Activated T-helper 1 cell treated with anti-CD3 and anti-CD28 coated beads, Interleukin-12 subunit alpha, Interleukin-12 subunit beta, Interleukin-2, Interleukin-4 antibody, amounts not matched to agents 30 ng/mL and 10 ng/mL and 1 ng/mL, durations not matched to agents 14 hours and 24 hours and 36 hours (primary cell): ENCODE results near the gene LAMP1. TPM values are rescaled to one million over a fixed set of nuclear protein-coding genes. Genes with fewer than 3 reads are reported as not detected.

Experiments used
- DNase-seq: peaks from one replicate; pipeline ENCODE4 v3.0.0; 2021; ENCODE audit warnings: low spot score
- H3K27ac Mint-ChIP-seq: one replicate; pipeline ENCODE4 v1.8.0; 2021; ENCODE audit warnings: mild to moderate bottlenecking, mixed read lengths
- H3K27me3 Mint-ChIP-seq: one replicate; pipeline ENCODE4 v1.8.0; 2022; ENCODE audit warnings: mild to moderate bottlenecking, moderate library complexity, mixed read lengths; ENCODE audit not compliant: insufficient read depth
- H3K36me3 Mint-ChIP-seq: one replicate; pipeline ENCODE4 v1.8.0; 2021; ENCODE audit warnings: low read depth, mixed read lengths
- H3K4me1 Mint-ChIP-seq: one replicate; pipeline ENCODE4 v1.8.0; 2021; ENCODE audit warnings: low read depth, mixed read lengths
- H3K4me3 Mint-ChIP-seq: one replicate; pipeline ENCODE4 v1.8.0; 2021; ENCODE audit warnings: mild to moderate bottlenecking, moderate library complexity, mixed read lengths
- H3K9me3 Mint-ChIP-seq: one replicate; pipeline ENCODE4 v1.8.0; 2021; ENCODE audit warnings: mixed read lengths
- intact Hi-C: fragments of 100-400 bp; cut with micrococcal nuclease; formaldehyde crosslinking; loops from one replicate; pipeline ENCODE4 v1.15.1; 2024
- total RNA-seq: library from RNA; stranded (reverse); gene quantifications from 2 replicates; pipeline ENCODE4 v1.2.3, GENCODE V29; 2022

The LAMP1 gene
- total RNA-seq, 1 donor from 2014 or later = 59.4 TPM

DNA sequence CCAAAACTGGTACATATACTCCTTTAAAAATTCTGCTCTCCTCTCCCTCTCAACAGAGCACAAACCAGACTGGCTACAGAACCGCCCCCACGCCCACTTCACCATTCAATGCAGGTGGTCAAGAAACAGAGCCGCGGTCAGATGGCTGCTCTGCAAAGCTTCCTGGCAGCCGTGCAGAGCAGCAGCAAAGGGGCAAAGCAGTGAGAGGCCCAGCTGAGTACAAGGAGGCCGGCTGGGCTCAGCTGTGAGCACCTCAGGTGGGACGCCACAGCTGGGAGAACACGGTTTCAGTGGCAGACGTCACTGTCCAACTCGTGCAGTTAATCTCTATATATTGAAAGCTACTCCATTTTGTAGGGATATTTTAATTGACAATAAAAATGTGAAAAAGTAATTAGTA, 58.6 kb downstream of the LAMP1 start:
- no peak overlapping the region for H3K27ac Mint-ChIP-seq
- no peaks in the 10 kb centered on the region for H3K4me1 Mint-ChIP-seq
- H3K9me3 Mint-ChIP-seq = no peaks in the 10 kb centered on the region
- DNase-seq = no peak
- H3K27me3 Mint-ChIP-seq = peaks cover 9% of the 10 kb centered on the region
- intact Hi-C loops = no loop called here
- no peaks in the 10 kb centered on the region for H3K36me3 Mint-ChIP-seq
- H3K4me3 Mint-ChIP-seq = no peak overlapping the region

DNA sequence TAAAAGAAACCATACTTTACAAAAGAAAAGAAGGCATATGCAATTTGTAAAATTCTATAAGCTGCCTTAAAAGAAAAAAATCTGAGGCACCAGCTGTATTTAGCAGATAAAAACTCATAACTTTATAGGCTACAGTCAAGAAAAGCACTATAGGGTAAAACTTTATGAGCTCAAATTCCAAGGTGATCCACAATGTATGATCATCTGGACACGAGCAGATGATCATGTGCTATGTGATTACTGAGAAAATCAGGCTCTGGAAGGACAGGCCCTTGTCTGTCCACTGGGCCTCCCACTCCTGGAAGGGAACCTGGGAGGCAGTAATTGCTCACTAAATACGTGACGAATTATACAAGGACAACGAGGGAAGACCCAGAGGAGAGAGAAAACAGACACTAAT, 59.6 kb downstream of the LAMP1 start:
- peaks cover 17% of the 10 kb centered on the region for H3K27me3 Mint-ChIP-seq
- no peaks in the 10 kb centered on the region for H3K9me3 Mint-ChIP-seq
- H3K27ac Mint-ChIP-seq = no peak overlapping the region
- no peaks in the 10 kb centered on the region for H3K36me3 Mint-ChIP-seq
- H3K4me1 Mint-ChIP-seq = no peaks in the 10 kb centered on the region
- no peak overlapping the region for H3K4me3 Mint-ChIP-seq
- intact Hi-C loops = no loop called here
- DNase-seq = no peak

- Mint-ChIP-seq H3K4me3 (no peak overlapping the region), H3K4me1 (no peaks in the 10 kb centered on the region), H3K27ac (no peak overlapping the region), H3K9me3 (no peaks in the 10 kb centered on the region), H3K36me3 (no peaks in the 10 kb centered on the region), H3K27me3 (peaks cover 26% of the 10 kb centered on the region)
- intact Hi-C loops = no loop called here
- no peak for DNase-seq
Observed at GRCh38 chr13:113357529-113357928, 60.5 kb downstream of the LAMP1 start.

GRCh38 chr13:113358653-113359190, 61.7 kb downstream of the LAMP1 start:
- H3K9me3 Mint-ChIP-seq = no peaks in the 10 kb centered on the region
- no peaks in the 10 kb centered on the region for H3K36me3 Mint-ChIP-seq
- no peak for DNase-seq
- no peak overlapping the region for H3K27ac Mint-ChIP-seq
- H3K27me3 Mint-ChIP-seq = peaks cover 30% of the 10 kb centered on the region
- no peaks in the 10 kb centered on the region for H3K4me1 Mint-ChIP-seq
- H3K4me3 Mint-ChIP-seq = no peak overlapping the region
- intact Hi-C loops = no loop called here

DNA sequence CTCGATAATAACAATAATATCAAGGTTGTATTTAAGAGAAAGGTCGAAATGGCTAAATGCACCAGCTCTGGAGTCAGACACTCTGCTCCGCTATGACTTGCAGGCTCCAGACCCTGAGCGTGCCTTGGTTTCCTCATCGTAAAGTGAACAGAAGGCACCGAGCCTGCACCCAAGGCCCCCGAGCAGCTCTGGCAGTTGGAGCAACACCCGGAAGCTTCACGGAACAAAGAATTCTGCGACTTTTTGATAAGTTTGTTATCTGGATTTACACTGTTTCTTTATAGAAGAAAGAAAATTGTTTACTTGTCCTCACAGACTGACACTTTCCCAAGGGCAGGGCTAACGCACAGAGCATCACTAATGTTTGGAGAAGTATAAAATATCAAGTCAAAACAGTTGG, 62.5 kb downstream of the LAMP1 start:
- intact Hi-C loops = no loop called here

DNA sequence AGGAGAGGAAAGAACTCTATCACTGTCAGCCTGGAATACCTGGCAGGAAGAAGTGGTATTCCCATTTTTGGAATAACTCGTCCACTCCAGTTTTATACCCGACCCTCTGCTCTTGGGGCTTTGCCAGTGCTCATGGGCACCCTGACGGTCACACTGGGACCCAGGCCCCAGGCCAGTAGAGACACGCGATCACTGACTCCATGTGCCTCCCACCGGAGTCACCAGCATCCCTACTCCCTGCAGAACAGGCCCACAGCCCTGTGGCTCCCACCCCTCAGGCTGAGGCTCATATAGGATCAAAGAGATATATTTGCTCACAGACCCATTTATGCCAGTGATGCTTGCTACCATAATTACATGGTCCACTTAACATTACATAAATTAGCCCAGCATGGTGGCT, 63.4 kb downstream of the LAMP1 start:
- Mint-ChIP-seq H3K4me1 (no peaks in the 10 kb centered on the region), H3K36me3 (no peaks in the 10 kb centered on the region), H3K9me3 (no peaks in the 10 kb centered on the region), H3K27me3 (peaks cover 30% of the 10 kb centered on the region), H3K27ac (no peak overlapping the region), H3K4me3 (no peak overlapping the region)
- no peak for DNase-seq
- intact Hi-C loops = no loop called here

More for the DNA sequence above, 62.5 kb downstream of the LAMP1 start:
- H3K4me1 Mint-ChIP-seq = no peaks in the 10 kb centered on the region
- no peak overlapping the region for H3K4me3 Mint-ChIP-seq
- H3K9me3 Mint-ChIP-seq = no peaks in the 10 kb centered on the region
- DNase-seq = no peak
- no peaks in the 10 kb centered on the region for H3K36me3 Mint-ChIP-seq
- H3K27me3 Mint-ChIP-seq = peaks cover 30% of the 10 kb centered on the region
- no peak overlapping the region for H3K27ac Mint-ChIP-seq

GRCh38 chr13:113361406-113361805, 64.4 kb downstream of the LAMP1 start:
- Mint-ChIP-seq H3K4me1 (no peaks in the 10 kb centered on the region), H3K27ac (no peak overlapping the region), H3K36me3 (no peaks in the 10 kb centered on the region), H3K27me3 (peaks cover 30% of the 10 kb centered on the region), H3K9me3 (no peaks in the 10 kb centered on the region), H3K4me3 (no peak overlapping the region)
- intact Hi-C loops = no loop called here
- DNase-seq = no peak

- no peak overlapping the region for H3K27ac Mint-ChIP-seq
- intact Hi-C loops = no loop called here
Observed at GRCh38 chr13:113364311-113364889, 67.4 kb downstream of the LAMP1 start.

GRCh38 chr13:113364901-113365582, 68.0 kb downstream of the LAMP1 start:
- Mint-ChIP-seq H3K4me1 (no peaks in the 10 kb centered on the region), H3K9me3 (no peaks in the 10 kb centered on the region), H3K36me3 (no peaks in the 10 kb centered on the region), H3K4me3 (peak overlapping the region; percentile 30), H3K27ac (no peak overlapping the region), H3K27me3 (peaks cover 24% of the 10 kb centered on the region)
- DNase-seq = no peak
- intact Hi-C loops = no loop called here

More at GRCh38 chr13:113364311-113364889, 67.4 kb downstream of the LAMP1 start:
- H3K4me3 Mint-ChIP-seq = no peak overlapping the region
- H3K36me3 Mint-ChIP-seq = no peaks in the 10 kb centered on the region
- no peaks in the 10 kb centered on the region for H3K4me1 Mint-ChIP-seq
- no peaks in the 10 kb centered on the region for H3K9me3 Mint-ChIP-seq
- no peak for DNase-seq
- peaks cover 28% of the 10 kb centered on the region for H3K27me3 Mint-ChIP-seq

DNA sequence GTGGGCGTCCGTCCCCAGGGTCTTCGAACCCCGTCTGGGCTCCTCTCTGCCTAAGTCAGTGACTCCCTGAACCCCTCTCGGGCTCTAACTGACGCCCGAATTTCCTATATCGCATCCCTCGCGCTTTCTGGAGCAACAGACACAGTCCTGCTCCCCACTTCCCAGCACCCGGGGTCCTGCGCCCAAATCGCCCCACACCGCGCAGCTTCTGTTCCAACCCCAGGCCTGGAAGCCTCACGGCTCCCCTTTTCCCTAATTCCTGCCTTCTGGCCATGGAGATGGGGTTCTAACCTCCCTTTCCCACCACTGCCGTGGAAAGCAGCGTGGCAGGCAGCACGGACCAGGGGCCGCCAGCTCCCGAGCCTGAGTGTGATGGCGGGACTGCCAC, 68.5 kb downstream of the LAMP1 start:
- intact Hi-C loops = no loop called here
- no peaks in the 10 kb centered on the region for H3K36me3 Mint-ChIP-seq
- no peak overlapping the region for H3K27ac Mint-ChIP-seq
- H3K27me3 Mint-ChIP-seq = peaks cover 21% of the 10 kb centered on the region
- no peak for DNase-seq
- peak overlapping the region; percentile 30 for H3K4me3 Mint-ChIP-seq
- no peaks in the 10 kb centered on the region for H3K4me1 Mint-ChIP-seq
- H3K9me3 Mint-ChIP-seq = no peaks in the 10 kb centered on the region

- Mint-ChIP-seq H3K27ac (no peak overlapping the region), H3K9me3 (no peaks in the 10 kb centered on the region), H3K4me1 (no peaks in the 10 kb centered on the region), H3K27me3 (peaks cover 18% of the 10 kb centered on the region), H3K4me3 (no peak overlapping the region), H3K36me3 (no peaks in the 10 kb centered on the region)
- intact Hi-C loops = no loop called here
- DNase-seq = no peak
Observed at GRCh38 chr13:113365971-113366588, 69.0 kb downstream of the LAMP1 start.

DNA sequence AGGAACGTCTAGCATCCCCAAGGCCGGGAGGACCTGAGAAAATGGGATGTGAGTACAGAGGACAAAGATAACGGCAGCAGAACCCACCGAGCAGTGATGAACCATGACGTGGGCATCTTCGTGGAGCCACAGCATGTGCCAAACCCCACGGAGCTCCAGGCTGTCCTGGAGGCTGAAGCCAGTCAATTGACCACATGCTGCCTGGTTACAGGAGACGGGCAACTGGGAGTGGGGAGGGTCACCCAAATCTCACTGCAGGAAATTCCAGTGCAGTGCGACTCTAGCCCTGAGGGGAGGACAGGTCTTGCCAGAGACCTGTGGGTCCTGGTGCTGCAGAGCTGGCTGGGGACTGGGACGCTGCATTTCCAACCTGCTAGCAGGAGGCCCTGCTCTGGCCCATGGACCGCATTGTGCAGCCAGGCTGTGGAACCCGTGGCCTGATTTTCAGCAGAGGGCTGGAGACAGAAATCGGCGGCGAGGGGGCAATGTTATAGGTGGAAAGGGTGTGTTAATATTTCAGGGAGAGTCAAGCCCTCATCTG, 70.1 kb downstream of the LAMP1 start:
- Mint-ChIP-seq H3K4me3 (no peak overlapping the region), H3K36me3 (no peaks in the 10 kb centered on the region), H3K9me3 (no peaks in the 10 kb centered on the region), H3K4me1 (no peaks in the 10 kb centered on the region), H3K27me3 (peaks cover 8% of the 10 kb centered on the region), H3K27ac (no peak overlapping the region)
- no peak for DNase-seq
- intact Hi-C loops = no loop called here

GRCh38 chr13:113367771-113368170, 70.7 kb downstream of the LAMP1 start:
- Mint-ChIP-seq H3K27ac (no peak overlapping the region), H3K4me1 (no peaks in the 10 kb centered on the region), H3K27me3 (peaks cover under 1% of the 10 kb centered on the region), H3K9me3 (no peaks in the 10 kb centered on the region), H3K36me3 (no peaks in the 10 kb centered on the region), H3K4me3 (no peak overlapping the region)
- no peak for DNase-seq
- intact Hi-C loops = no loop called here
